A549 (cell line): ENCODE results near the gene NRXN3. TPM values are rescaled to one million over a fixed set of nuclear protein-coding genes. Genes with fewer than 3 reads are reported as not detected.

Experiments
- ATAC-seq, 2 experiments: fragments of 200-7000 bp in 1 of 2; fragments of >200 bp in 1 of 2; cut with Nextera tagmentation in 1 of 2; cut with Tn5 transposase in 1 of 2; 3 replicates each; pipeline versions ENCODE4 v1.8.0 to v1.9.1; 2018 to 2020; ENCODE audit warnings: mild to moderate bottlenecking in 1 of 2, moderate library complexity in 1 of 2
- CTCF ChIA-PET: fragments of 300-600 bp; sonication (Branson Sonifier 250); formaldehyde crosslinking; extraction: SDS; loops from one replicate; lab custom pipeline; 2021; ENCODE audit warnings: antibody characterized with exemption, inconsistent platforms; lab: Yijun Ruan, JAX
- POLR2A ChIA-PET: fragments of 350-600 bp; formaldehyde crosslinking; extraction: SDS; loops from one replicate; lab custom pipeline; 2021; ENCODE audit warnings: antibody characterized with exemption, inconsistent platforms; lab: Yijun Ruan, JAX
- DNase-seq, 2 experiments: peaks; one replicate each; pipeline versions ENCODE4 v3.0.0 to v3.0.0-alpha.2; 2011 to 2016; ENCODE audit warnings: low read depth in 1 of 2, low spot score in 1 of 2
- FAIRE-seq: peaks from 2 replicates; lab custom pipeline; 2011; peaks lifted over from hg19 to GRCh38; lab: Jason Lieb, UNC
- H3K27ac ChIP-seq, 2 experiments: fragments of >200 bp; sonication (Bioruptor Twin); formaldehyde crosslinking; 3 replicates each; pipeline ENCODE4 v1.5.1; 2016 to 2017
- H3K4me1 ChIP-seq: fragments of >200 bp; sonication (Bioruptor Twin); formaldehyde crosslinking; 3 replicates; pipeline ENCODE4 v1.6.1; 2016
- H3K4me2 ChIP-seq: fragments of >200 bp; sonication (Bioruptor Twin); formaldehyde crosslinking; 3 replicates; pipeline ENCODE4 v1.6.1; 2016
- H3K4me3 ChIP-seq: fragments of >200 bp; sonication (Bioruptor Twin); formaldehyde crosslinking; 3 replicates; pipeline ENCODE4 v1.5.1; 2016
- H3K9me3 ChIP-seq: fragments of >200 bp; sonication (Bioruptor Twin); formaldehyde crosslinking; 3 replicates; pipeline ENCODE4 v1.6.1; 2016
- BCL3 ChIP-seq: fragments of >200 bp; sonication (Bioruptor Twin); formaldehyde crosslinking; IDR thresholded peaks from 3 replicates; pipeline ENCODE4 v1.6.1; 2016
- CBX2 ChIP-seq: fragments of 200-600 bp; sonication (generic); IDR thresholded peaks from 2 replicates; pipeline ENCODE4 v1.6.1; 2016; ENCODE audit warnings: low read depth, mild to moderate bottlenecking, borderline replicate concordance
- CEBPB ChIP-seq, 2 experiments: fragments of >200 bp in 1 of 2; sonication (Bioruptor Twin) in 1 of 2; formaldehyde crosslinking in 1 of 2; IDR thresholded peaks; 2 replicates each; pipeline ENCODE4 v1.6.1; 2012 to 2016
- E2F6 ChIP-seq: IDR thresholded peaks from 2 replicates; pipeline ENCODE4 v1.6.1; 2012; ENCODE audit warnings: low read depth, borderline replicate concordance
- EHF ChIP-seq: fragments of 250-450 bp; sonication (Bioruptor Pico); IDR thresholded peaks from 2 replicates; pipeline ENCODE4 v1.5.0; 2020; ENCODE audit warnings: mild to moderate bottlenecking
- EHMT2 ChIP-seq: fragments of 200-600 bp; sonication (generic); IDR thresholded peaks from 2 replicates; pipeline ENCODE4 v1.6.1; 2016; ENCODE audit warnings: antibody characterized with exemption, low read depth, mild to moderate bottlenecking, moderate library complexity
- ELK1 ChIP-seq: fragments of 150-350 bp; IDR thresholded peaks from 2 replicates; pipeline ENCODE4 v1.6.1; 2014; ENCODE audit warnings: low read depth, mild to moderate bottlenecking, low read length
- EP300 ChIP-seq, 2 experiments: fragments of >200 bp; sonication (Bioruptor Twin); formaldehyde crosslinking; IDR thresholded peaks; 2 replicates in 1 of 2; 3 replicates in 1 of 2; pipeline ENCODE4 v1.6.1; 2016 to 2017
- ESRRA ChIP-seq: fragments of 150-350 bp; IDR thresholded peaks from 2 replicates; pipeline ENCODE4 v1.6.1; 2014; ENCODE audit warnings: mild to moderate bottlenecking, low read length, borderline replicate concordance
- FOXS1 ChIP-seq: fragments of 250-450 bp; sonication (Bioruptor Pico); IDR thresholded peaks from 2 replicates; pipeline ENCODE4 v1.5.0; 2020; ENCODE audit warnings: mild to moderate bottlenecking, moderate library complexity
- HEYL ChIP-seq: fragments of 250-450 bp; sonication (Bioruptor Pico); IDR thresholded peaks from 2 replicates; pipeline ENCODE4 v1.8.0; 2021; ENCODE audit warnings: mild to moderate bottlenecking, moderate library complexity
- HMGXB4 ChIP-seq: fragments of 250-450 bp; sonication (Bioruptor Pico); IDR thresholded peaks from 2 replicates; pipeline ENCODE4 v1.5.0; 2021; ENCODE audit warnings: mild to moderate bottlenecking, moderate library complexity, borderline replicate concordance
- JUNB ChIP-seq: fragments of >200 bp; sonication (Bioruptor Twin); formaldehyde crosslinking; IDR thresholded peaks from 2 replicates; pipeline ENCODE4 v1.6.1; 2016
- MAX ChIP-seq: IDR thresholded peaks from 2 replicates; pipeline ENCODE4 v1.6.1; 2012
- MYC ChIP-seq: IDR thresholded peaks from 2 replicates; pipeline ENCODE4 v1.6.1; 2012; ENCODE audit warnings: mild to moderate bottlenecking, inconsistent platforms, low read length, improper control_type of control experiment, borderline replicate concordance
- PHF8 ChIP-seq: fragments of 200-600 bp; sonication (generic); IDR thresholded peaks from 2 replicates; pipeline ENCODE4 v1.6.1; 2016; ENCODE audit warnings: low read depth, mild to moderate bottlenecking, antibody characterized with exemption, moderate library complexity, borderline replicate concordance
- RARB ChIP-seq: fragments of 250-450 bp; sonication (Bioruptor Pico); IDR thresholded peaks from 2 replicates; pipeline ENCODE4 v1.8.0; 2021; ENCODE audit warnings: mild to moderate bottlenecking, moderate library complexity
- RCOR1 ChIP-seq: fragments of 150-350 bp; IDR thresholded peaks from 2 replicates; pipeline ENCODE4 v1.6.1; 2014; ENCODE audit warnings: antibody characterized with exemption, low read length, low read depth
- RFX5 ChIP-seq: fragments of 450-650 bp; IDR thresholded peaks from 2 replicates; pipeline ENCODE4 v1.7.1; 2014; ENCODE audit warnings: antibody characterized with exemption, mild to moderate bottlenecking, moderate library complexity
- RNF2 ChIP-seq: fragments of 200-600 bp; sonication (generic); IDR thresholded peaks from 2 replicates; pipeline ENCODE4 v1.6.1; 2016; ENCODE audit warnings: low read depth, mild to moderate bottlenecking, antibody characterized with exemption, moderate library complexity, borderline replicate concordance
- SREBF2 ChIP-seq: fragments of 450-650 bp; IDR thresholded peaks from 2 replicates; pipeline ENCODE4 v1.6.1; 2014; ENCODE audit warnings: mild to moderate bottlenecking, moderate library complexity
- TFCP2L1 ChIP-seq: fragments of 250-450 bp; sonication (Bioruptor Pico); IDR thresholded peaks from 2 replicates; pipeline ENCODE4 v1.5.0; 2021; ENCODE audit warnings: mild to moderate bottlenecking
- USF2 ChIP-seq: fragments of 450-650 bp; IDR thresholded peaks from 2 replicates; pipeline ENCODE4 v1.6.1; 2014; ENCODE audit warnings: antibody characterized with exemption
- ZSCAN20 ChIP-seq: fragments of 250-450 bp; sonication (Bioruptor Pico); IDR thresholded peaks from 2 replicates; pipeline ENCODE4 v1.8.0; 2022; ENCODE audit warnings: mild to moderate bottlenecking, moderate library complexity
- WGBS: methylation state at CpG from one replicate; pipeline ENCODE4 v1.1.6; 2017; ENCODE audit errors: missing lambda C conversion rate; 5-methylcytosine and 5-hydroxymethylcytosine counted together
- polyA plus RNA-seq, 4 experiments: library from polyadenylated mRNA; depleted of rRNA in 3 of 4; stranded (reverse); fragments of >200 nt; fragmentation: RNase III in 1 of 4; extraction: RNeasy Plus Mini Kit Qiagen cat#74134 plus additional on column Dnase treatment in 1 of 4; gene quantifications; 2 replicates in 3 of 4; 3 replicates in 1 of 4; pipeline ENCODE4 v1.2.3, GENCODE V29; 2011 to 2017

Gene NRXN3
- polyA plus RNA-seq, 2 of the 4 experiments (the other 2 are of a cell fraction): 0.62 to 2.3 TPM

- WGBS: 4% methylated on average over 4 of the region's 4 CpGs
- POLR2A ChIA-PET: no interaction called here
- H3K9me3 ChIP-seq: no peaks in the 10 kb centered on the region
- CTCF ChIA-PET: no interaction called here
- no peak for FAIRE-seq
- H3K4me3 ChIP-seq: no peak overlapping the region
- DNase-seq: no peak
- H3K27ac ChIP-seq: no peak overlapping the region
- no peak for ATAC-seq
- TF ChIP-seq HMGXB4 (CRISPR knock-in tag) (no peak), SREBF2 (no peak), BCL3 (no peak), CEBPB (IDR thresholded peaks at IDR 0.05) (no peak), EHMT2 (no peak), EHF (CRISPR knock-in tag) (no peak)
- H3K4me1 ChIP-seq: no peaks in the 10 kb centered on the region
- no peak overlapping the region for H3K4me2 ChIP-seq
These were observed 1491.6 kb downstream of the NRXN3 start for GRCh38 chr14:79661752-79662151.

GRCh38 chr14:79663453-79663852, 1493.3 kb downstream of the NRXN3 start:
- Histone ChIP-seq H3K4me2 (no peak overlapping the region), H3K4me1 (no peaks in the 10 kb centered on the region), H3K4me3 (no peak overlapping the region), H3K9me3 (no peaks in the 10 kb centered on the region), H3K27ac (no peak overlapping the region)
- ATAC-seq (no peak), DNase-seq (no peak)
- TF ChIP-seq CEBPB (IDR thresholded peaks at IDR 0.05): no peak
- TF ChIP-seq RFX5: no peak
- TF ChIP-seq BCL3: no peak
- TF ChIP-seq PHF8: no peak
- TF ChIP-seq FOXS1: no peak
- TF ChIP-seq RNF2: no peak
- no peak for TF ChIP-seq RARB (CRISPR knock-in tag)
- TF ChIP-seq ELK1: no peak
- TF ChIP-seq EP300 (IDR thresholded peaks at IDR 0.05): no peak
- no peak for TF ChIP-seq TFCP2L1 (CRISPR knock-in tag)
- TF ChIP-seq MYC: no peak
- no peak for TF ChIP-seq E2F6
- TF ChIP-seq, all 56 proteins: peak for 0
- CTCF ChIA-PET: interaction anchor here (0.6 kb wide), 1 partner anchor 18 kb away, joined by 5 read pairs; no protein-coding TSS in a partner anchor
- WGBS: 47% methylated on average over 2 of the region's 2 CpGs
- POLR2A ChIA-PET: no interaction called here
- FAIRE-seq: no peak

GRCh38 chr14:79665556-79665955, 1495.4 kb downstream of the NRXN3 start:
- no peak for DNase-seq
- Histone ChIP-seq H3K4me1 (no peaks in the 10 kb centered on the region), H3K9me3 (no peaks in the 10 kb centered on the region), H3K4me2 (no peak overlapping the region), H3K27ac (no peak overlapping the region), H3K4me3 (no peak overlapping the region)
- no peak for ATAC-seq
- FAIRE-seq: no peak
- ChIA-PET CTCF (no interaction called here), POLR2A (no interaction called here)
- WGBS: 26% methylated on average over 3 of the region's 3 CpGs
- TF ChIP-seq EP300 (IDR thresholded peaks at IDR 0.05) (no peak), BCL3 (no peak), RCOR1 (no peak), CBX2 (no peak), HEYL (no peak), TFCP2L1 (CRISPR knock-in tag) (no peak), ESRRA (no peak), ZSCAN20 (CRISPR knock-in tag) (no peak), MAX (no peak), JUNB (no peak), USF2 (no peak)
